ENCODE data around the gene RAP1A. TPM values are rescaled to one million over a fixed set of nuclear protein-coding genes. Genes with fewer than 3 reads are reported as not detected.

The RAP1A gene
- total and polyA plus RNA-seq, 2 donors (not counting 3 experiments of a cell fraction or from before 2014, with no cell fraction given): 17.8 to 56.4 TPM

- intact Hi-C loops (cut with micrococcal nuclease): no loop called here
- POLR2A ChIA-PET: no interaction called here
Measured at GRCh38 chr1:111630567-111630966, 11.0 kb downstream of the RAP1A start.

More at GRCh38 chr1:111630567-111630966, 11.0 kb downstream of the RAP1A start:
- Histone ChIP-seq H3K4me3 (replicated peaks in 1 of 3; ENCODE audit: insufficient read depth in 1 of 3, low read depth in 1 of 3, low read length in 3 of 3) (no peak overlapping the region), H2AFZ (ENCODE audit: low read depth, low read length) (no peak overlapping the region), H3K79me2 (ENCODE audit: control insufficient read depth, insufficient read depth, low read length) (peaks cover 84% of the 10 kb centered on the region), H3K4me1 (ENCODE audit: control insufficient read depth, extremely low read depth, insufficient read depth, low read length) (no peaks in the 10 kb centered on the region), H3K9me1 (replicated peaks; ENCODE audit: control insufficient read depth, extremely low read depth, insufficient read depth, low read length) (peaks cover 4% of the 10 kb centered on the region), H3K9me3 (replicated peaks; ENCODE audit: control insufficient read depth, insufficient read depth, low read length) (no peaks in the 10 kb centered on the region), H3K27me3 (ENCODE audit: control insufficient read depth in 2 of 2, insufficient read depth in 2 of 2, low read length in 2 of 2) (no peaks in the 10 kb centered on the region), H3K36me3 (ENCODE audit: control insufficient read depth in 2 of 2, extremely low read depth in 1 of 2, insufficient read depth in 2 of 2, low read length in 2 of 2) (no peaks in the 10 kb centered on the region), H4K20me1 (replicated peaks; ENCODE audit: control insufficient read depth, extremely low read depth, insufficient read depth, low read length) (peaks cover 18% of the 10 kb centered on the region), H3K9ac (replicated peaks; ENCODE audit: extremely low read depth, insufficient read depth, low read length) (no peak overlapping the region), H3K4me2 (ENCODE audit: insufficient read depth, low read length) (no peak overlapping the region), H3K27ac (ENCODE audit: insufficient read depth, low read depth, low read length) (no peak overlapping the region)
- FAIRE-seq: no peak
- dilution Hi-C loops (cut with MboI; ENCODE audit: extremely low pct_ligation_motif_present, low sequenced_read_pairs): no loop called here
- CTCF ChIA-PET: no interaction called here
- BruUV-seq (replicated peaks): no TSS peak
- no peak for TF ChIP-seq EZH2 (IDR thresholded peaks at IDR 0.05; ENCODE audit: borderline replicate concordance, low read depth, low read length, severe bottlenecking)
- TF ChIP-seq POLR2AphosphoS5 (IDR thresholded peaks at IDR 0.05; ENCODE audit: insufficient read depth, low read depth, low read length): no peak
- TF ChIP-seq MYC (IDR thresholded peaks at IDR 0.05; ENCODE audit: low read depth, low read length): no peak
- TF ChIP-seq POLR2A (IDR thresholded peaks at IDR 0.05; ENCODE audit: low read depth, low read length): no peak
- TF ChIP-seq JUN (IDR thresholded peaks at IDR 0.05; ENCODE audit: borderline replicate concordance, insufficient read depth, insufficient read length, low read depth): no peak
- TF ChIP-seq GATA2 (IDR thresholded peaks at IDR 0.05; ENCODE audit: insufficient read depth, insufficient read length, low read depth, low read length): no peak
- no peak for TF ChIP-seq FOS (IDR thresholded peaks at IDR 0.05; ENCODE audit: borderline replicate concordance, insufficient read depth, low read length)
- no peak for TF ChIP-seq MAX (IDR thresholded peaks at IDR 0.05; ENCODE audit: insufficient read depth, insufficient read length)
- no peak for TF ChIP-seq CTCF (IDR thresholded peaks at IDR 0.05; ENCODE audit: extremely low read depth in 1 of 2, insufficient read depth in 1 of 2, low read depth in 1 of 2, low read length in 2 of 2)
- DNase-seq (ENCODE audit: low read depth, low spot score): no peak
